ENCODE results near the gene DGKI.

Gene DGKI

DNA sequence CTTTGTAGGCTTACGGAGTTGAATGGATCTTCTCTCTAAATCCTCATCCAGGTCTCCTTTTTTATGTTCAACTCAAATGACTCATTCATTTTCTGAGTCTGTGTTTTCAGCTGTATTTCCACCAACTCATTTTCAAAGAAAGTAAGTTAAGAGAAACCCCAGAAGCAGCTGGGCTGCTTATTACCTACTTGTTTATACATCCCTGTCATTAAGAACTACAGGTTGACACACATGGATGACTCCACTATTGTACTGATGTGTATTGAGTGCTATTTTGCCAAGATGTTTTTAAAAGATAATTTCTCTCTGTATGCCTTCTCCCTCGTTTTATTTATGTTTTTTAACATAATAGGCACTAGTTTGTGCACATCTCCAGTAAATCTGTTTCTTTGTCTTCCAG lies 41.9 kb downstream of the DGKI start:
- H3K27ac Mint-ChIP-seq, result no peak overlapping the region
- no peaks in the 10 kb centered on the region for H3K27me3 Mint-ChIP-seq (ENCODE audit: low read depth)
- no peaks in the 10 kb centered on the region for H3K4me1 Mint-ChIP-seq (ENCODE audit: low read depth)
- H3K9me3 Mint-ChIP-seq, result no peaks in the 10 kb centered on the region
- H3K4me3 Mint-ChIP-seq, result no peak overlapping the region
- H3K36me3 Mint-ChIP-seq (ENCODE audit: low read depth), result no peaks in the 10 kb centered on the region

DNA sequence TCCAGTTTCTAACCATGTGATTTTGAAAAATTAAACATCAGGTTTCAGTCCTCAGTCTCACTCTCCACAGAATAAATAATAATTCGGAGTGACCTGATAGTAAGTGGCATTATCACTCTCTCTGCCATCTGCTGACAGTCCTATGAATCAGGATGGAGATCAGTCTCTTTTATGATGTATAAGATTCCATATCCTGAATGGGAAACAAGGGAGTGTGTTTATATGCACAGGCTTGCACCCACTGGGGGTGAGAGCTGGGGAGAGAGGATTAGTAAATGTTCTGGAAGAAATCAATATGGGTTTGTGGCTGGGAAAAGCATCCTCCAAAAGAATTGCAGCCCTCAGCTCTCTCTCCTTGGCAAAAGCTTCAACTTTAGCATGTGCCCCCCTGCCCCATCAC lies 45.3 kb downstream of the DGKI start:
- Mint-ChIP-seq H3K4me3 (no peak overlapping the region), H3K9me3 (no peaks in the 10 kb centered on the region), H3K36me3 (ENCODE audit: low read depth) (no peaks in the 10 kb centered on the region), H3K27me3 (ENCODE audit: low read depth) (peaks cover 4% of the 10 kb centered on the region), H3K27ac (no peak overlapping the region), H3K4me1 (ENCODE audit: low read depth) (no peaks in the 10 kb centered on the region)

DNA sequence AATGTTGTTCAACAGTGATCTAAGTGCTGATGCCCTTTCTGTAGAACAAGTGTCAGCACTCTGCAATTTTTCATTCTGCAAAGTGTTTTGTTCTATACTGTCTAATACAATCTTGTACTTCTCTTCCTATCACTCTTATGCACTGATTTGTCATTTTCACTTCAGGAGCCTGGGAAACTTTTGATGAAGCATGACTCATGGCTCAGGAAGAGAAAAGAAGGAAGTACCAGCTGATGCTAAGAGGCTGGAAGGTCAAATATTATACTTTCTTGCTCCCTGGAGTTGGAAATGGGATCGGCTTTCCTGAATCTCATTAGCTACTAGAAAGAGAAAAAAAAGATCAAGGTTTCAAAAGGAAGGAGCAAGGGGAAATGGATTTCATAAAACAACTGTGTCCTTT lies 45.8 kb downstream of the DGKI start:
- peaks cover 4% of the 10 kb centered on the region for H3K27me3 Mint-ChIP-seq (ENCODE audit: low read depth)
- no peaks in the 10 kb centered on the region for H3K36me3 Mint-ChIP-seq (ENCODE audit: low read depth)
- no peak overlapping the region for H3K27ac Mint-ChIP-seq
- H3K4me3 Mint-ChIP-seq, result no peak overlapping the region
- H3K4me1 Mint-ChIP-seq (ENCODE audit: low read depth), result no peaks in the 10 kb centered on the region
- H3K9me3 Mint-ChIP-seq, result no peaks in the 10 kb centered on the region

GRCh38 chr7:137798073-137798763 lies 48.6 kb downstream of the DGKI start:
- H3K27ac Mint-ChIP-seq, result no peak overlapping the region
- no peaks in the 10 kb centered on the region for H3K9me3 Mint-ChIP-seq
- no peaks in the 10 kb centered on the region for H3K4me1 Mint-ChIP-seq (ENCODE audit: low read depth)
- H3K27me3 Mint-ChIP-seq (ENCODE audit: low read depth), result peaks cover 4% of the 10 kb centered on the region
- no peaks in the 10 kb centered on the region for H3K36me3 Mint-ChIP-seq (ENCODE audit: low read depth)
- no peak overlapping the region for H3K4me3 Mint-ChIP-seq

DNA sequence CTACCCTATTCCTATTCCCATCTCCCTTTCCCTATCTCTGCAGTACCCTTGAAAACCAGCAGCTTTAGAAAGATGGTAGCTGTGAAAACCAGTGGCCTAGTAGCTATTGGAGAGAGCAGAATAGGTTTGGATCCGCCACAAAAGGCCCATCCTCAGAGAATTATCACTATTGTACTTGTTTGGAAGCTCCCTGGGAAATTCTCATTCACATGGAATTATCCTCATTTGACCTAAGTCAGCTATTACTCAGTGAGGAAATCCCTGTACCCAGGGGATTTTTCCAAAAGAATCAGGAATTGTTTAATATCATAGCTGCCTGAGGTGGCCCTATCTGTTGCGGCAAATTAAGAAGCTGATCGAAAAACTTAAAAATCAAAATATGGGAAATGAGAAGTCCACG lies 51.6 kb downstream of the DGKI start:
- H3K27me3 Mint-ChIP-seq (ENCODE audit: low read depth), result peaks cover 4% of the 10 kb centered on the region
- no peaks in the 10 kb centered on the region for H3K36me3 Mint-ChIP-seq (ENCODE audit: low read depth)
- no peaks in the 10 kb centered on the region for H3K9me3 Mint-ChIP-seq
- no peaks in the 10 kb centered on the region for H3K4me1 Mint-ChIP-seq (ENCODE audit: low read depth)
- no peak overlapping the region for H3K27ac Mint-ChIP-seq
- no peak overlapping the region for H3K4me3 Mint-ChIP-seq

DNA sequence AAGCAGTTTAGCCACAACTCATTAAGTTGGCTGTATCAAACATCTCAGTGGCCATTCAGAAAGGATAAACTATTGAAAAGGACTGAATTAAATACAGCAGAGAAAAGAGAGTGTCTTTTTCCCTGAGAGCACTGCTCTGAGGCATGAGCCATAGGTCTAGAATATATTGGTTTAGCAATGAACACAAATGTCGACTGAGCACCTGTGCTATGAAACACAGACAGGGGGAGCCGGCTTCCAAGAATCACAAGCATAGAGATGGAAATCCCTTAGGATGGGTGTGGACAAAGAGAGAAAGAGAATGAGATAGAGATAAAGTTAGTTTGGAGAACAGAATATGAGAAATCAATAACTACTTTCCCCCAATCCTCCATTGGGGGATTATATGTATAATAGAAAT lies 54.8 kb downstream of the DGKI start:
- Mint-ChIP-seq H3K27ac (no peak overlapping the region), H3K27me3 (ENCODE audit: low read depth) (no peaks in the 10 kb centered on the region), H3K9me3 (no peaks in the 10 kb centered on the region), H3K36me3 (ENCODE audit: low read depth) (no peaks in the 10 kb centered on the region), H3K4me3 (no peak overlapping the region), H3K4me1 (ENCODE audit: low read depth) (no peaks in the 10 kb centered on the region)

- H3K4me1 Mint-ChIP-seq (ENCODE audit: low read depth), result no peaks in the 10 kb centered on the region
- no peak overlapping the region for H3K4me3 Mint-ChIP-seq
- H3K27me3 Mint-ChIP-seq (ENCODE audit: low read depth), result no peaks in the 10 kb centered on the region
- no peaks in the 10 kb centered on the region for H3K9me3 Mint-ChIP-seq
- no peak overlapping the region for H3K27ac Mint-ChIP-seq
- H3K36me3 Mint-ChIP-seq (ENCODE audit: low read depth), result no peaks in the 10 kb centered on the region
Measured at GRCh38 chr7:137790828-137791227, 55.9 kb downstream of the DGKI start.

- Mint-ChIP-seq H3K27ac (no peak overlapping the region), H3K27me3 (ENCODE audit: low read depth) (peaks cover 4% of the 10 kb centered on the region), H3K9me3 (peaks cover 7% of the 10 kb centered on the region), H3K4me3 (no peak overlapping the region), H3K36me3 (ENCODE audit: low read depth) (no peaks in the 10 kb centered on the region), H3K4me1 (ENCODE audit: low read depth) (no peaks in the 10 kb centered on the region)
Measured at GRCh38 chr7:137789215-137789882, 57.4 kb downstream of the DGKI start.

DNA sequence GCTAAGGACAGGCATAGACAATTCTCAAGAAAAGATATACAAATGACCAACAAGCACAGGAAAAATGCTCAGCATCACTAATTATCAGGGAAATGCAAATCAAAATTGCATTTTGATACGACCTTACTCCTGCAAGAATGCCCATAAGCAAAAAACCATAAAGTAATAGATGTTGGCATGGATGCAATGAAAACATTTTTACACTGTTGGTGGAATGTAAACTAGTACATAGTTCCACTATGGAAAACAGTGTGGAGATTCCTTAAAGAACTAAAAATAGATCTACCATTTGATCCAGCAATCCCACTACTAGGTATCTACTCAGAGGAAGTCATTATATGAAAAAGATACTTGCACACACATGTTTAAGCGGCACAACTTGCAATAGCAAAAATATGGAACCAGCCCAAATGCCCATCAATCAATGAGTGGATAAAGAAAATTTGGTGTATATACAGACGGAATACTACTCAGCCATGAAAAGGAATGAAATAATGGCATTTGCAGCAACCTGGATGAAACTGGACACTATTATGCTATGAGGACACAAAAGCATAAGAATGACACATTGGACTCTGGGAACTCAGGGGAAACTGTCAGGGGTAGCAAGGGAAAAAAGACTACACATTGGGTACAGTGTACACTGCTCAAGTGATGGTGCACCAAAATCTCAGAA lies 59.3 kb downstream of the DGKI start:
- H3K4me3 Mint-ChIP-seq, result no peak overlapping the region
- no peaks in the 10 kb centered on the region for H3K4me1 Mint-ChIP-seq (ENCODE audit: low read depth)
- H3K36me3 Mint-ChIP-seq (ENCODE audit: low read depth), result no peaks in the 10 kb centered on the region
- peaks cover 10% of the 10 kb centered on the region for H3K9me3 Mint-ChIP-seq
- H3K27ac Mint-ChIP-seq, result no peak overlapping the region
- H3K27me3 Mint-ChIP-seq (ENCODE audit: low read depth), result peaks cover 4% of the 10 kb centered on the region

- Mint-ChIP-seq H3K4me1 (ENCODE audit: low read depth) (peaks cover 3% of the 10 kb centered on the region), H3K27me3 (ENCODE audit: low read depth) (no peaks in the 10 kb centered on the region), H3K27ac (no peak overlapping the region), H3K4me3 (no peak overlapping the region), H3K9me3 (peaks cover 2% of the 10 kb centered on the region), H3K36me3 (ENCODE audit: low read depth) (no peaks in the 10 kb centered on the region)
Measured at GRCh38 chr7:137778511-137778910, 68.3 kb downstream of the DGKI start.

GRCh38 chr7:137774793-137775201 lies 72.0 kb downstream of the DGKI start:
- Mint-ChIP-seq H3K4me3 (no peak overlapping the region), H3K9me3 (no peaks in the 10 kb centered on the region), H3K27ac (peak overlapping the region; percentile 15), H3K27me3 (ENCODE audit: low read depth) (no peaks in the 10 kb centered on the region), H3K4me1 (ENCODE audit: low read depth) (peaks cover 3% of the 10 kb centered on the region), H3K36me3 (ENCODE audit: low read depth) (peaks cover 2% of the 10 kb centered on the region)

DNA sequence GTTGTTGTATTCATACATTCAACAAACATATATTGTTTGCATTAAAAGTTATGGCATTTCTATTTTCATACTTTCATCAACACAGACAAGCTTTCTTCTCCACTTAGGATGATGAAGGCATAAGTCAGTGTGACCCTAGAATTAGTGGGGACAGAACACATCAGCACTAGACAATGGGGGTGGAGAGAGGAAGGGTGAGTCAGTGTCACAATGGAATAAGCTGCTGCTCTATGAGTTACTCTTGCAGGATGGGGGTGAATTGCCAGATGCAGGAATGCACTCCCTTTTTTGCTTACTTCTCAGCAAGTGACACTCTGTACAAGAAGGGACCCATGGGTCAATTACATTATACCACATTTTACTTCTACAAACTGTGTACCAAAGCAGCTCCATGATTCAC lies 74.0 kb downstream of the DGKI start:
- no peak overlapping the region for H3K4me3 Mint-ChIP-seq

DNA sequence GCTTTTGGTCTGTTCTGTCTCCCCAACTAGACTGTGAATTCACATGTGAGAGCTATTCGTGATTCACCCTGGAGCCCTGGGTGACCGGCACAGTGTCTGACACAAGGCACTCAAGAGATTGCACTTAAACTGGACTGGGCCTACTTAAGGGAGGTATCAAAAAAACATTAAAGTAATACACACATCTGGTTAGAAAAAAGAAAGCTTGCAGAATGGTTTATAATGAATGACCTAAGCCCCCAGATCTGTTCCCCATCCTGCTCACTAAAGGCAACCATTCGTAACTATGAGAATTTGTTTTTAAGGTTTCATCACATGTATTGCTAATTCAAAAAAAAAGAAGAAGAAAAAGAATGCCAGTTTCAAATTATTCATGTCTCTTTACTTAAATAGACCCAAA lies 74.5 kb downstream of the DGKI start:
- Mint-ChIP-seq H3K4me3 (no peak overlapping the region), H3K27me3 (ENCODE audit: low read depth) (no peaks in the 10 kb centered on the region), H3K36me3 (ENCODE audit: low read depth) (peaks cover 2% of the 10 kb centered on the region), H3K4me1 (ENCODE audit: low read depth) (peaks cover 3% of the 10 kb centered on the region), H3K27ac (no peak overlapping the region), H3K9me3 (no peaks in the 10 kb centered on the region)

More for the DNA sequence above, 74.0 kb downstream of the DGKI start:
- H3K9me3 Mint-ChIP-seq, result no peaks in the 10 kb centered on the region
- peaks cover 2% of the 10 kb centered on the region for H3K36me3 Mint-ChIP-seq (ENCODE audit: low read depth)
- H3K4me1 Mint-ChIP-seq (ENCODE audit: low read depth), result peaks cover 3% of the 10 kb centered on the region
- no peaks in the 10 kb centered on the region for H3K27me3 Mint-ChIP-seq (ENCODE audit: low read depth)
- no peak overlapping the region for H3K27ac Mint-ChIP-seq

- Mint-ChIP-seq H3K9me3 (no peaks in the 10 kb centered on the region), H3K27me3 (ENCODE audit: low read depth) (no peaks in the 10 kb centered on the region), H3K4me1 (ENCODE audit: low read depth) (peaks cover 3% of the 10 kb centered on the region), H3K4me3 (no peak overlapping the region), H3K36me3 (ENCODE audit: low read depth) (peaks cover 2% of the 10 kb centered on the region), H3K27ac (no peak overlapping the region)
Measured at GRCh38 chr7:137771679-137772078, 75.1 kb downstream of the DGKI start.

DNA sequence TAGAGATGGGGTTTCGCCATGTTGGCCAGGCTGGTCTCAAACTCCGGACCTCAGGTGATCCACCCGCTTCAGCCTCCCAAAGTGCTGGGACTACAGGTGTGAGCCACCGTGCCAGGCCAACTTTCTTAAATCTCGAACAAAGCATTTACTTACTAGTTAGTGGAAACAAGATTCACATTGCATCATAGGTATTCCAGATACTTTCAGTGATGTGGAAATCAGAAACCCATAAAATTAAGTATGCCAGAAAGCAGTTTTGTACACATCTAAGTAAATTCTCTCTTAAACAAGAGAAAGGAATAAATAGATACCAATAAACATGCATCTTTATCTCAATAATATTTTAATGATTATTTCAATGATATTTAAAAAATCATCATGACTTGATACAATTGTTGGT lies 75.5 kb downstream of the DGKI start:
- peaks cover 3% of the 10 kb centered on the region for H3K4me1 Mint-ChIP-seq (ENCODE audit: low read depth)
- no peaks in the 10 kb centered on the region for H3K9me3 Mint-ChIP-seq
- H3K27me3 Mint-ChIP-seq (ENCODE audit: low read depth), result no peaks in the 10 kb centered on the region
- no peak overlapping the region for H3K4me3 Mint-ChIP-seq
- H3K27ac Mint-ChIP-seq, result no peak overlapping the region
- peaks cover 2% of the 10 kb centered on the region for H3K36me3 Mint-ChIP-seq (ENCODE audit: low read depth)

Data from T-helper 1 cell treated with Interleukin-12 subunit alpha and Interleukin-12 subunit beta and Interleukin-4 antibody, amounts not matched to agents 30 μg/mL and 1 μg/mL, for 36 hours (primary cell).